Suprapubic skin (tissue), 4 donors: ENCODE results near the gene CCNQ. TPM values are rescaled to one million over a fixed set of nuclear protein-coding genes. Genes with fewer than 3 reads are reported as not detected.

Experiments
- DNase-seq, 2 donors: peaks; one replicate each; pipeline ENCODE4 v3.0.0-alpha.2; 2019; ENCODE audit warnings: low spot score in 2 of 2
- H3K27ac ChIP-seq: fragments of 200-600 bp; sonication (generic); one replicate; pipeline ENCODE4 v1.5.1; 2019
- H3K27me3 ChIP-seq: fragments of 200-600 bp; sonication (generic); one replicate; pipeline ENCODE4 v1.5.1; 2019
- H3K36me3 ChIP-seq: fragments of 200-600 bp; sonication (generic); one replicate; pipeline ENCODE4 v1.5.1; 2019
- H3K4me1 ChIP-seq: fragments of 200-600 bp; sonication (generic); one replicate; pipeline ENCODE4 v1.5.1; 2019
- H3K4me3 ChIP-seq: fragments of 200-600 bp; sonication (generic); one replicate; pipeline ENCODE4 v1.5.1; 2019; ENCODE audit warnings: mild to moderate bottlenecking
- H3K9me3 ChIP-seq: fragments of 200-600 bp; sonication (generic); one replicate; pipeline ENCODE4 v1.5.1; 2019
- EP300 ChIP-seq: sonication (generic); formaldehyde crosslinking; IDR thresholded peaks from one replicate; pipeline ENCODE4 v1.6.1; 2017; ENCODE audit warnings: antibody characterized with exemption
- POLR2A ChIP-seq, 2 donors: fragments of 450-650 bp; IDR thresholded peaks; one replicate each; pipeline ENCODE4 v1.6.1; 2017; ENCODE audit warnings: antibody characterized with exemption in 2 of 2, mild to moderate bottlenecking in 2 of 2, moderate library complexity in 2 of 2
- POLR2AphosphoS5 ChIP-seq, 3 donors: sonication (generic); formaldehyde crosslinking; IDR thresholded peaks; one replicate each; pipeline ENCODE4 v1.6.1; 2017; ENCODE audit warnings: antibody characterized with exemption in 3 of 3
- WGBS: methylation state at CpG from one replicate; pipeline ENCODE4 v1.1.5; 2018; 5-methylcytosine and 5-hydroxymethylcytosine counted together
- total RNA-seq, 4 donors: library from RNA; depleted of rRNA; stranded (reverse); fragments of >200 nt; gene quantifications; one replicate each; pipeline ENCODE4 v1.1.0, GENCODE V29; 2016
- TF ChIP-seq, protein P1 (sequence below), 2 donors: fragments of 200-600 bp in 1 of 2; fragments of 450-650 bp in 1 of 2; sonication (generic) in 1 of 2; IDR thresholded peaks; one replicate each; pipeline ENCODE4 v1.5.1; 2016 to 2019; ENCODE audit warnings: antibody characterized with exemption in 2 of 2, mild to moderate bottlenecking in 1 of 2, moderate library complexity in 1 of 2

CCNQ gene
- total RNA-seq, 4 donors from 2014 or later = 16.4 to 33.2 (median 29.3) TPM

DNA sequence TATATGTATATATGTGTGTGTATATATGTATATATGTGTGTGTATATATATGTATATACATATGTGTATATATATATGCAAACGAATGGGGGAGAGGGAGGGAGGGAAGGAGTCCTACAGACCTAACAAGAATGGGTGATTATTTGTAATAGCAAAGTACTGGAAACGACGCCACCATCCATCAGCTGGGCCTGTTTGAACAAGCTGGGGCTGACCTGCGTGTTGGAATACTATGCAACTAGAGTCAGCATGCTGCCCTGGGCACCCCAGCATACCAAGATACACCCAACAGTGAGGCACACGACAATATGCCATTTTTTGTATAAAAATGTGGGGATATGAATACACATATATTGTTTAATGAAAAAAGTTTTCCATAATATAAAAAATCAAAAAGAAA, 21.6 kb upstream of the CCNQ start:
- H3K36me3 ChIP-seq = no peaks in the 10 kb centered on the region
- no peak for DNase-seq
- peaks cover 3% of the 10 kb centered on the region for H3K27me3 ChIP-seq
- TF ChIP-seq, protein P1, sequence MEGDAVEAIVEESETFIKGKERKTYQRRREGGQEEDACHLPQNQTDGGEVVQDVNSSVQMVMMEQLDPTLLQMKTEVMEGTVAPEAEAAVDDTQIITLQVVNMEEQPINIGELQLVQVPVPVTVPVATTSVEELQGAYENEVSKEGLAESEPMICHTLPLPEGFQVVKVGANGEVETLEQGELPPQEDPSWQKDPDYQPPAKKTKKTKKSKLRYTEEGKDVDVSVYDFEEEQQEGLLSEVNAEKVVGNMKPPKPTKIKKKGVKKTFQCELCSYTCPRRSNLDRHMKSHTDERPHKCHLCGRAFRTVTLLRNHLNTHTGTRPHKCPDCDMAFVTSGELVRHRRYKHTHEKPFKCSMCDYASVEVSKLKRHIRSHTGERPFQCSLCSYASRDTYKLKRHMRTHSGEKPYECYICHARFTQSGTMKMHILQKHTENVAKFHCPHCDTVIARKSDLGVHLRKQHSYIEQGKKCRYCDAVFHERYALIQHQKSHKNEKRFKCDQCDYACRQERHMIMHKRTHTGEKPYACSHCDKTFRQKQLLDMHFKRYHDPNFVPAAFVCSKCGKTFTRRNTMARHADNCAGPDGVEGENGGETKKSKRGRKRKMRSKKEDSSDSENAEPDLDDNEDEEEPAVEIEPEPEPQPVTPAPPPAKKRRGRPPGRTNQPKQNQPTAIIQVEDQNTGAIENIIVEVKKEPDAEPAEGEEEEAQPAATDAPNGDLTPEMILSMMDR (IDR thresholded peaks at IDR 0.05) = no peak
- TF ChIP-seq EP300 = no peak
- TF ChIP-seq POLR2AphosphoS5 (IDR thresholded peaks at IDR 0.05) = no peak
- no peak overlapping the region for H3K27ac ChIP-seq
- no peak overlapping the region for H3K4me3 ChIP-seq
- no peaks in the 10 kb centered on the region for H3K4me1 ChIP-seq
- H3K9me3 ChIP-seq = no peaks in the 10 kb centered on the region
- WGBS = 72% methylated on average over 5 of the region's 5 CpGs

DNA sequence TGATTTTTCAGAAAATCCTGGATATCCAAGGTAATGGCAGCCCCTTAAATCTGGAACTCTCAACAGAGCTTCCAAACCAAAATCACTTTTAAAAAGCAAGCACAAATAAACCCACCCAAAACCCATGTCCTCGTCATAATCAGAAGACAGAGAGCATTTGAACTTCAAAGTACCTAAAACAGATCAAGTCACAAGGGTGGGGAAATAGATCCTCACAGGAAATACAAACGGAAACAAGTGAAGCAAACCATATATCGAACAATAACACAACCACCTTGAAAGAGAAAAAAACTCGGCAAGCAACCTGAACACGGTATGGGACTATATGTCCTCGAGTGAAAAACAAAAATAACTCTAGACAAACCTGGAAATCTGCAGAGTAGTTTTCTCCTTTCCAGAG, 15.9 kb upstream of the CCNQ start:
- DNase-seq = no peak
- H3K27me3 ChIP-seq = peaks cover 3% of the 10 kb centered on the region
- peaks cover 9% of the 10 kb centered on the region for H3K4me1 ChIP-seq

DNA sequence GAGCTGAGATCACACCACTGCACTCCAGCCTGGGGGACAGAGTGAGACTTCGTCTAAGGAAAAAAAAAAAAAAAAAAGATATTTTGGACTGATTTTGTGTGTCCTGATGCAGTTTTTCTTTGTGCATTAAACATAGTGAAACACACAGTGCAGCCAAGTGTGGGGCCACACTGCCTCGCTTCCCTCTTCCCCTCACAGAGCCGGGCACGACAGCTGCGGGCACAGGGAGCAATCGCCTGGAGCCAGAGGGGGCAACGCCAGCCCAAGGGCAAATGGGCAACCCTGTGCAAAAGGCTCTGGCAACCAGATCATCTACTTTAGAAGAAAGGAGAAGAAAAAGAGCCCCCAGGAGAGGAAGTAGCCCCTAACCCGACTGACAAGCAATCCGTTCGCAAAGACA, 13.5 kb upstream of the CCNQ start:
- WGBS = 77% methylated on average over 10 of the region's 10 CpGs
- no peak for DNase-seq
- Histone ChIP-seq H3K27me3 (no peaks in the 10 kb centered on the region), H3K27ac (no peak overlapping the region), H3K4me3 (no peak overlapping the region), H3K9me3 (no peaks in the 10 kb centered on the region), H3K36me3 (no peaks in the 10 kb centered on the region), H3K4me1 (peaks cover 11% of the 10 kb centered on the region)
- TF ChIP-seq POLR2AphosphoS5 (IDR thresholded peaks at IDR 0.05) (no peak), POLR2A (IDR thresholded peaks at IDR 0.05) (no peak), EP300 (no peak)
- TF ChIP-seq, protein P1 (IDR thresholded peaks at IDR 0.05) = no peak

More for the DNA sequence above, 15.9 kb upstream of the CCNQ start:
- TF ChIP-seq POLR2AphosphoS5 (IDR thresholded peaks at IDR 0.05) (no peak), POLR2A (IDR thresholded peaks at IDR 0.05) (no peak), EP300 (no peak)
- TF ChIP-seq, protein P1 (IDR thresholded peaks at IDR 0.05) = no peak
- Histone ChIP-seq H3K27ac (no peak overlapping the region), H3K9me3 (no peaks in the 10 kb centered on the region), H3K36me3 (no peaks in the 10 kb centered on the region), H3K4me3 (no peak overlapping the region)
- WGBS = 70% methylated on average over 6 of the region's 6 CpGs

DNA sequence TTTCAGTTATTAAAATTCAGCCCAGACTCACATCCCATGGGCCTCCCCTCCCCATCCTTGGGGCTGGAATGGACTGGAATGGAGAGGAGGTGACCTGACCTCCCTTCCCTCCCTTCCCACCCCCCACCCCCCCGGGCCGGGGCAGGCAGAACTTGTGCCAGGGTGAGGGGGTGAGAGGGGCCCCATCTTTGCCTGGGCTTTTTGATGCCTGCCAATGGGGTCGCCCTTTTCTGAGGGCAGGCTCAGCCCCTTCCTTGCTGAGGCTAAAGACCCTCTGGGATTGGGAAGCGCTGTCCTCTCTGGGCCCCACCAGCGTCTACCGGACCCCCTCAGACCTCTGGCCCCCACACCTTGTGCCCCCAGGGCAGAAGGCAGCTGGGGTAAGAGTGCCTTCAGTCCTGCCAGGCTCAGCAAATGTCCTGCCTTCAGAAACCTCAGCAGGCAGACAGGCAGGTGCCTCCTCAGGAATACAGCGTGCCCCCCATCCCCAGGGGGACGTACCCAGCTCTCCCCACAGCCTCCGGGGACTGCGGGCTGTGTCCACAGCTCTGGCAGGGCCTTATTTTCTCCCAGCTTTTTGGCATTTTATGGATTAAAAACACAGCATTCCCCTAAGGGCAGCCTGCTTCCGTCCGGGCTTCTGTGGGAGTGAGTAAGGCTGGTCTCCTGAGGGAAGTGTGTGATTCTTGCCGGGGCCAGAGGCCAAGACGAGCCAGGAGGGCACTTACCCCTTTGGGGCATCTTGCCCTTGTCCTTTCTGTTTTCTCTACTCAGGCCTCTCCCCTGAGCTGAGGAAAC, 12.6 kb upstream of the CCNQ start:
- Histone ChIP-seq H3K4me1 (peaks cover 11% of the 10 kb centered on the region), H3K36me3 (no peaks in the 10 kb centered on the region), H3K27me3 (no peaks in the 10 kb centered on the region), H3K27ac (no peak overlapping the region), H3K9me3 (no peaks in the 10 kb centered on the region), H3K4me3 (no peak overlapping the region)
- TF ChIP-seq POLR2AphosphoS5 (IDR thresholded peaks at IDR 0.05) (no peak), EP300 (no peak), POLR2A (IDR thresholded peaks at IDR 0.05) (no peak)
- TF ChIP-seq, protein P1 (IDR thresholded peaks at IDR 0.05) = no peak
- peak in 1 of 2 donors; percentile 49 for DNase-seq
- 60% methylated on average over 13 of the region's 14 CpGs for WGBS

DNA sequence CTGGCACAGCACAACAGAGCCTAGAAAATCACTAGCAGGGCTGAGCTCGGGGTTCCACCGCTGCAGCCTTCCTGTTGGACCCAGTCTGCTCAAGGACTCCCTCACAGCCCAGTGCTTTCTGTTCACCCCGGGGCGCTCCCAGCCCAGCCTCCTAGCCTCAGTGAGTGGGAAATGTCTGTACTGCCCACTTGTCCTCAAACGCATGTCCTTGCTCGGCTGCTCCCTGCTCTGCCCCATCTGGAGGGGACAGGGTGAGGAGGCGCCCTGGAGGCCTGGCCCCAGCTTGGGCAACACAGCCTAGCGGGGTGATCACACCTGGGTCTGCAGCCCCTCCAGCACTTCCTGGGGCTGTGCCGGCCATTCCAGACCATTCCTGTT, 11.9 kb upstream of the CCNQ start:
- peak in 1 of 2 donors; percentile 48 for DNase-seq
- Histone ChIP-seq H3K27me3 (no peaks in the 10 kb centered on the region), H3K27ac (no peak overlapping the region), H3K4me3 (no peak overlapping the region), H3K36me3 (no peaks in the 10 kb centered on the region), H3K9me3 (no peaks in the 10 kb centered on the region), H3K4me1 (peaks cover 11% of the 10 kb centered on the region)
- TF ChIP-seq POLR2AphosphoS5 (IDR thresholded peaks at IDR 0.05) (no peak), EP300 (no peak), POLR2A (IDR thresholded peaks at IDR 0.05) (no peak)
- TF ChIP-seq, protein P1 (IDR thresholded peaks at IDR 0.05) = no peak
- WGBS = 74% methylated on average over 3 of the region's 9 CpGs
